AG04449 (cell line): ENCODE results near the gene TAL1.

ENCODE experiments used
- CTCF ChIA-PET: fragments of 350-600 bp; formaldehyde crosslinking; extraction: SDS; loops from one replicate; lab custom pipeline; 2021; ENCODE audit warnings: antibody characterized with exemption; lab: Yijun Ruan, JAX
- POLR2A ChIA-PET: fragments of 400-600, 350-600 bp; formaldehyde crosslinking; extraction: SDS; loops from one replicate; lab custom pipeline; 2020; ENCODE audit warnings: antibody characterized with exemption, inconsistent platforms; lab: Yijun Ruan, JAX
- DNase-seq: peaks from one replicate; pipeline ENCODE4 v3.0.0-alpha.2; 2010; ENCODE audit warnings: low read depth, low spot score
- H3K4me3 ChIP-seq: 2 replicates; pipeline ENCODE4 v1.5.1; 2011; ENCODE audit warnings: low read depth, mild to moderate bottlenecking, control low read depth, low read length
- CTCF ChIP-seq: IDR thresholded peaks from one replicate; pipeline ENCODE4 v1.5.1; 2011; ENCODE audit warnings: mild to moderate bottlenecking, moderate library complexity, low read length, control low read depth, inconsistent platforms; ENCODE audit not compliant: insufficient read depth; ENCODE audit errors: missing control alignments

TAL1 gene

GRCh38 chr1:47190857-47191256 is 41.2 kb downstream of the TAL1 start:
- no peak overlapping the region for H3K4me3 ChIP-seq
- no peak for DNase-seq
- CTCF ChIA-PET: interaction anchor here (1.4 to 9.1 kb wide), 5 partner anchors 12 to 537 kb away, joined by 3 to 213 read pairs (median 21); no protein-coding TSS in a partner anchor
- POLR2A ChIA-PET: no interaction called here
- TF ChIP-seq CTCF: no peak

GRCh38 chr1:47190509-47190855 is 41.5 kb downstream of the TAL1 start:
- POLR2A ChIA-PET: no interaction called here
- H3K4me3 ChIP-seq: no peak overlapping the region
- no peak for TF ChIP-seq CTCF
- CTCF ChIA-PET: interaction anchor here (1.0 to 9.1 kb wide), 5 partner anchors 12 to 537 kb away, joined by 3 to 213 read pairs (median 3); no protein-coding TSS in a partner anchor
- DNase-seq: no peak

- DNase-seq: no peak
- H3K4me3 ChIP-seq: no peak within 1 kb of the TSS
- TF ChIP-seq CTCF: no peak
- CTCF ChIA-PET: interaction anchor here (1.0 to 9.1 kb wide), 4 partner anchors 11 to 538 kb away, joined by 3 to 213 read pairs (median 62); no protein-coding TSS in a partner anchor
- POLR2A ChIA-PET: no interaction called here
These were observed 42.0 kb downstream of the TAL1 start, which contains the start of gene PDZK1IP1 for GRCh38 chr1:47189844-47190508. Gene PDZK1IP1, minus strand, starts transcription at chr1:47190036. Its CDS starts 104 bp downstream, at chr1:47189932.

GRCh38 chr1:47188791-47189785 is 42.9 kb downstream of the TAL1 start:
- CTCF ChIA-PET: interaction anchor here (1.0 to 9.1 kb wide), 5 partner anchors 10 to 236 kb away, joined by 3 to 213 read pairs (median 3); no protein-coding TSS in a partner anchor
- POLR2A ChIA-PET: no interaction called here
- no peak for DNase-seq
- TF ChIP-seq CTCF: no peak
- H3K4me3 ChIP-seq: no peak overlapping the region

- no peak for TF ChIP-seq CTCF
- DNase-seq: no peak
- ChIA-PET POLR2A (no interaction called here), CTCF (interaction anchor here (0.8 to 9.1 kb wide), 4 partner anchors 9 to 237 kb away, joined by 3 to 213 read pairs (median 4); no protein-coding TSS in a partner anchor)
- H3K4me3 ChIP-seq: no peak overlapping the region
These were observed 44.1 kb downstream of the TAL1 start for GRCh38 chr1:47187926-47188250.
